Smooth muscle cell (in vitro differentiated cells): ENCODE results near the gene AKIRIN2. TPM values are rescaled to one million over a fixed set of nuclear protein-coding genes. Genes with fewer than 3 reads are reported as not detected.

ENCODE experiments used
- DNase-seq: peaks from one replicate; lab custom pipeline; 2025; ENCODE audit not compliant: unreplicated experiment; lab: John Stamatoyannopoulos, UW
- H2AFZ ChIP-seq: fragments of 200-600 bp; sonication (generic); 2 replicates; pipeline ENCODE4 v1.6.0; 2016; ENCODE audit warnings: antibody characterized with exemption, low read depth, mild to moderate bottlenecking
- H3F3A ChIP-seq: fragments of 200-600 bp; sonication (generic); 2 replicates; pipeline ENCODE4 v1.6.0; 2017; ENCODE audit warnings: antibody characterized with exemption, low read depth
- H3K27ac ChIP-seq: fragments of 200-600 bp; sonication (generic); 2 replicates; pipeline ENCODE4 v1.5.1; 2016; ENCODE audit warnings: low read depth, mild to moderate bottlenecking
- H3K27me3 ChIP-seq: fragments of 200-600 bp; sonication (generic); 2 replicates; pipeline ENCODE4 v1.6.1; 2016; ENCODE audit warnings: low read depth, mild to moderate bottlenecking
- H3K36me3 ChIP-seq: fragments of 200-600 bp; sonication (generic); 2 replicates; pipeline ENCODE4 v1.5.1; 2016; ENCODE audit warnings: low read depth
- H3K4me1 ChIP-seq: fragments of 200-600 bp; sonication (generic); 2 replicates; pipeline ENCODE4 v1.5.1; 2016; ENCODE audit warnings: low read depth
- H3K4me2 ChIP-seq: fragments of 200-600 bp; sonication (generic); 2 replicates; pipeline ENCODE4 v1.6.0; 2016; ENCODE audit warnings: mild to moderate bottlenecking
- H3K4me3 ChIP-seq: fragments of 200-600 bp; sonication (generic); 2 replicates; pipeline ENCODE4 v1.5.1; 2016; ENCODE audit warnings: mild to moderate bottlenecking
- H3K79me2 ChIP-seq: fragments of 200-600 bp; sonication (generic); 2 replicates; pipeline ENCODE4 v1.6.0; 2016; ENCODE audit warnings: low read depth, mild to moderate bottlenecking
- H3K9ac ChIP-seq: fragments of 200-600 bp; sonication (generic); 2 replicates; pipeline ENCODE4 v1.6.0; 2016; ENCODE audit warnings: low read depth
- H3K9me3 ChIP-seq: fragments of 200-600 bp; sonication (generic); replicated peaks from 2 replicates; pipeline ENCODE4 v1.5.1; 2016; ENCODE audit warnings: low read depth
- H4K20me1 ChIP-seq: fragments of 200-600 bp; sonication (generic); 2 replicates; pipeline ENCODE4 v1.6.0; 2016; ENCODE audit warnings: low read depth
- CTCF ChIP-seq: fragments of 200-600 bp; sonication (generic); IDR thresholded peaks from 2 replicates; pipeline ENCODE4 v1.5.1; 2017; ENCODE audit warnings: borderline replicate concordance, mild to moderate bottlenecking, antibody characterized with exemption; ENCODE audit not compliant: insufficient read depth, poor library complexity, severe bottlenecking
- WGBS: methylation state at CpG from one replicate; pipeline ENCODE4 v1.1.7; 2016; ENCODE audit warnings: low lambda C conversion rate; 5-methylcytosine and 5-hydroxymethylcytosine counted together
- polyA plus RNA-seq: library from polyadenylated mRNA; unstranded; fragments of >200 nt; fragmentation: Nextera tagmentation; extraction: Ambion mirVana; gene quantifications from 2 replicates; pipeline ENCODE4 v1.2.1, GENCODE V29; 2016
- total RNA-seq: library from RNA; depleted of rRNA; stranded (reverse); fragments of >200 nt; gene quantifications from 2 replicates; pipeline ENCODE4 v1.2.3, GENCODE V29; 2014

The AKIRIN2 gene
- total and polyA plus RNA-seq, 2 experiments from 2014 or later: 29.6 to 60.3 TPM

GRCh38 chr6:87661016-87661415, 41.0 kb downstream of the AKIRIN2 start:
- H3K9ac ChIP-seq: no peak overlapping the region
- H3K4me1 ChIP-seq: no peaks in the 10 kb centered on the region
- no peaks in the 10 kb centered on the region for H3F3A ChIP-seq
- H3K4me2 ChIP-seq: no peak overlapping the region
- no peaks in the 10 kb centered on the region for H3K79me2 ChIP-seq
- no peak overlapping the region for H3K4me3 ChIP-seq
- no peaks in the 10 kb centered on the region for H4K20me1 ChIP-seq
- no peaks in the 10 kb centered on the region for H3K9me3 ChIP-seq
- no peak overlapping the region for H3K27ac ChIP-seq
- no peaks in the 10 kb centered on the region for H3K27me3 ChIP-seq
- WGBS: 96% methylated on average over 1 of the region's 1 CpG
- H2AFZ ChIP-seq: no peak overlapping the region
- no peaks in the 10 kb centered on the region for H3K36me3 ChIP-seq
- DNase-seq: no peak
- TF ChIP-seq CTCF: no peak

GRCh38 chr6:87660226-87660911, 41.7 kb downstream of the AKIRIN2 start:
- no peaks in the 10 kb centered on the region for H3K27me3 ChIP-seq
- no peaks in the 10 kb centered on the region for H3K4me1 ChIP-seq
- H3F3A ChIP-seq: no peaks in the 10 kb centered on the region
- no peaks in the 10 kb centered on the region for H3K9me3 ChIP-seq
- no peak for TF ChIP-seq CTCF
- no peaks in the 10 kb centered on the region for H4K20me1 ChIP-seq
- no peak overlapping the region for H3K4me3 ChIP-seq
- H2AFZ ChIP-seq: no peak overlapping the region
- H3K79me2 ChIP-seq: no peaks in the 10 kb centered on the region
- H3K27ac ChIP-seq: peak overlapping the region; percentile 40
- no peak overlapping the region for H3K9ac ChIP-seq
- no peak overlapping the region for H3K4me2 ChIP-seq
- no peak for DNase-seq
- H3K36me3 ChIP-seq: no peaks in the 10 kb centered on the region

GRCh38 chr6:87658516-87658915, 43.5 kb downstream of the AKIRIN2 start:
- no peaks in the 10 kb centered on the region for H3K9me3 ChIP-seq
- DNase-seq: no peak
- H3K79me2 ChIP-seq: no peaks in the 10 kb centered on the region
- H3K27ac ChIP-seq: no peak overlapping the region
- H2AFZ ChIP-seq: no peak overlapping the region
- no peaks in the 10 kb centered on the region for H3K36me3 ChIP-seq
- no peaks in the 10 kb centered on the region for H3F3A ChIP-seq
- no peak overlapping the region for H3K9ac ChIP-seq
- TF ChIP-seq CTCF: no peak
- peak overlapping the region; percentile 24 for H3K4me2 ChIP-seq
- no peaks in the 10 kb centered on the region for H4K20me1 ChIP-seq
- no peak overlapping the region for H3K4me3 ChIP-seq
- H3K27me3 ChIP-seq: no peaks in the 10 kb centered on the region
- peaks cover 4% of the 10 kb centered on the region for H3K4me1 ChIP-seq

- Histone ChIP-seq H4K20me1 (no peaks in the 10 kb centered on the region), H3K4me1 (peaks cover 8% of the 10 kb centered on the region), H3K27ac (no peak overlapping the region), H3K36me3 (no peaks in the 10 kb centered on the region), H3K4me2 (no peak overlapping the region), H3K4me3 (no peak overlapping the region), H2AFZ (no peak overlapping the region), H3K27me3 (no peaks in the 10 kb centered on the region), H3K9me3 (no peaks in the 10 kb centered on the region), H3K79me2 (no peaks in the 10 kb centered on the region), H3F3A (no peaks in the 10 kb centered on the region), H3K9ac (no peak overlapping the region)
- no peak for TF ChIP-seq CTCF
- DNase-seq: no peak
Measured at GRCh38 chr6:87656857-87657256, 45.2 kb downstream of the AKIRIN2 start.
